Parathyroid adenoma (tissue), 2 donors: ENCODE results near the gene SMIM28.

ENCODE experiments used
- H2AFZ ChIP-seq: fragments of 300-600 bp; sonication (generic); one replicate; pipeline ENCODE4 v1.7.0; 2017; ENCODE audit warnings: antibody characterized with exemption, mild to moderate bottlenecking
- H3K27ac ChIP-seq: fragments of 300-600 bp; sonication (generic); one replicate; pipeline ENCODE4 v1.7.0; 2017
- H3K27me3 ChIP-seq: fragments of 300-600 bp; sonication (generic); one replicate; pipeline ENCODE4 v1.7.0; 2017; ENCODE audit warnings: low read length; ENCODE audit not compliant: control insufficient read depth, insufficient read depth
- H3K36me3 ChIP-seq: fragments of 300-600 bp; sonication (generic); one replicate; pipeline ENCODE4 v1.7.0; 2017; ENCODE audit warnings: low read length; ENCODE audit not compliant: control insufficient read depth, insufficient read depth
- H3K4me1 ChIP-seq: fragments of 300-600 bp; sonication (generic); one replicate; pipeline ENCODE4 v1.7.0; 2017; ENCODE audit warnings: control low read depth
- H3K4me2 ChIP-seq: fragments of 300-600 bp; sonication (generic); one replicate; pipeline ENCODE4 v1.7.0; 2017; ENCODE audit warnings: low read length
- H3K4me3 ChIP-seq: fragments of 300-600 bp; sonication (generic); one replicate; pipeline ENCODE4 v1.7.0; 2017; ENCODE audit warnings: low read depth, low read length
- H3K79me2 ChIP-seq: fragments of 300-600 bp; sonication (generic); one replicate; pipeline ENCODE4 v1.7.0; 2017; ENCODE audit warnings: control low read depth
- H3K9ac ChIP-seq: fragments of 300-600 bp; sonication (generic); one replicate; pipeline ENCODE4 v1.7.0; 2017; ENCODE audit warnings: mild to moderate bottlenecking
- H3K9me3 ChIP-seq: fragments of 300-600 bp; sonication (generic); one replicate; pipeline ENCODE4 v1.7.0; 2017; ENCODE audit warnings: low read length; ENCODE audit not compliant: control insufficient read depth
- TF ChIP-seq, protein P1 (sequence below): fragments of 300-600 bp; sonication (generic); IDR thresholded peaks from one replicate; pipeline ENCODE4 v1.7.0; 2017; ENCODE audit warnings: antibody characterized with exemption, mild to moderate bottlenecking
- donor health status: primary hyperparathyroidism.

Gene SMIM28

GRCh38 chr6:138410972-138411880 lies 33.5 kb downstream of the SMIM28 start:
- Histone ChIP-seq H2AFZ (no peak overlapping the region), H3K9ac (no peak overlapping the region), H3K36me3 (no peaks in the 10 kb centered on the region), H3K27me3 (no peaks in the 10 kb centered on the region), H3K9me3 (no peaks in the 10 kb centered on the region), H3K27ac (no peak overlapping the region), H3K4me1 (no peaks in the 10 kb centered on the region), H3K4me3 (no peak overlapping the region), H3K4me2 (no peak overlapping the region), H3K79me2 (no peaks in the 10 kb centered on the region)
- TF ChIP-seq, protein P1, sequence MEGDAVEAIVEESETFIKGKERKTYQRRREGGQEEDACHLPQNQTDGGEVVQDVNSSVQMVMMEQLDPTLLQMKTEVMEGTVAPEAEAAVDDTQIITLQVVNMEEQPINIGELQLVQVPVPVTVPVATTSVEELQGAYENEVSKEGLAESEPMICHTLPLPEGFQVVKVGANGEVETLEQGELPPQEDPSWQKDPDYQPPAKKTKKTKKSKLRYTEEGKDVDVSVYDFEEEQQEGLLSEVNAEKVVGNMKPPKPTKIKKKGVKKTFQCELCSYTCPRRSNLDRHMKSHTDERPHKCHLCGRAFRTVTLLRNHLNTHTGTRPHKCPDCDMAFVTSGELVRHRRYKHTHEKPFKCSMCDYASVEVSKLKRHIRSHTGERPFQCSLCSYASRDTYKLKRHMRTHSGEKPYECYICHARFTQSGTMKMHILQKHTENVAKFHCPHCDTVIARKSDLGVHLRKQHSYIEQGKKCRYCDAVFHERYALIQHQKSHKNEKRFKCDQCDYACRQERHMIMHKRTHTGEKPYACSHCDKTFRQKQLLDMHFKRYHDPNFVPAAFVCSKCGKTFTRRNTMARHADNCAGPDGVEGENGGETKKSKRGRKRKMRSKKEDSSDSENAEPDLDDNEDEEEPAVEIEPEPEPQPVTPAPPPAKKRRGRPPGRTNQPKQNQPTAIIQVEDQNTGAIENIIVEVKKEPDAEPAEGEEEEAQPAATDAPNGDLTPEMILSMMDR: no peak

DNA sequence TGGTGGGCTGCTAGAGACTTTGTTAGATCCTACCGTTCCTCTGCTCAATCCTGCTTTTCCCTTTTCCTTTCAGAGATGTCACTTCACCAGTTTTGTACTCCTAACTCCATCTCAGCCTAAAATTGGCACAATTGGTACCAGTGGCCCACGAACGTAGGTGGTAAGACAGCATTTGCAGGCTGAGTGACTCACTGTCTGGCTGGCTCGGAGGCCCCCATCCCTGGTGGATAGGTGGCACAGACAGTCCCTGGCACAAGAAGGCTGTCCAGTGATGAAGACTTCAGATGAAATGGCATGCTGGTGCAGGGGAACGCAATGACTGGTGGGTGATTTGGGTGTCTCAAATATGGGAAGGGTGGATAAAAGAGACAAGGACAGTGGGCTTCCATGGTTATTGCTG lies 37.4 kb downstream of the SMIM28 start:
- H3K4me1 ChIP-seq: no peaks in the 10 kb centered on the region
- H3K79me2 ChIP-seq: no peaks in the 10 kb centered on the region
- H3K4me2 ChIP-seq: no peak overlapping the region
- no peak overlapping the region for H3K4me3 ChIP-seq
- no peaks in the 10 kb centered on the region for H3K27me3 ChIP-seq
- no peak overlapping the region for H3K9ac ChIP-seq
- no peak overlapping the region for H3K27ac ChIP-seq
- H3K9me3 ChIP-seq: no peaks in the 10 kb centered on the region
- no peak overlapping the region for H2AFZ ChIP-seq
- TF ChIP-seq, protein P1: no peak
- no peaks in the 10 kb centered on the region for H3K36me3 ChIP-seq

DNA sequence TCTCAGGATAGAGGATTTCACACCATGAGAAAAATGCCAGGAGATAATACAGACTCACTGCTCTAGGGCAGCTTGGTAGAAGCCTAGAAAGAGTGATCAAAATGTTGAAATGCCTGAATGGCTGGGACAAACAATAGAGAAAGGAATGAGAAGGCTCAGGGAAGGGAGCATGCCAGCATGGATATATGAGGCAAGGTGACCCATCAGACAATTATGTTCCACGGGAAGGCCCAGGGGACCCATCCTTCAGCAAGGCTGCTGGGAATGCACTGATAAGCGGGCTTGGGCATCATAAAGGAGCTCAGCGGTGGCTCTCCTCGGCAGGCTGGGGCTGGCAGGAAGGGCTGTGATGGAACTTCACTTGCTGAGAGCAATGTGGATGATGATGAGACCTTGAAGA lies 38.5 kb downstream of the SMIM28 start:
- no peaks in the 10 kb centered on the region for H3K9me3 ChIP-seq
- H3K27me3 ChIP-seq: no peaks in the 10 kb centered on the region
- no peak overlapping the region for H2AFZ ChIP-seq
- no peak overlapping the region for H3K9ac ChIP-seq
- H3K4me3 ChIP-seq: no peak overlapping the region
- H3K4me2 ChIP-seq: no peak overlapping the region
- H3K4me1 ChIP-seq: no peaks in the 10 kb centered on the region
- no peak overlapping the region for H3K27ac ChIP-seq
- TF ChIP-seq, protein P1: no peak
- H3K36me3 ChIP-seq: no peaks in the 10 kb centered on the region
- H3K79me2 ChIP-seq: no peaks in the 10 kb centered on the region

DNA sequence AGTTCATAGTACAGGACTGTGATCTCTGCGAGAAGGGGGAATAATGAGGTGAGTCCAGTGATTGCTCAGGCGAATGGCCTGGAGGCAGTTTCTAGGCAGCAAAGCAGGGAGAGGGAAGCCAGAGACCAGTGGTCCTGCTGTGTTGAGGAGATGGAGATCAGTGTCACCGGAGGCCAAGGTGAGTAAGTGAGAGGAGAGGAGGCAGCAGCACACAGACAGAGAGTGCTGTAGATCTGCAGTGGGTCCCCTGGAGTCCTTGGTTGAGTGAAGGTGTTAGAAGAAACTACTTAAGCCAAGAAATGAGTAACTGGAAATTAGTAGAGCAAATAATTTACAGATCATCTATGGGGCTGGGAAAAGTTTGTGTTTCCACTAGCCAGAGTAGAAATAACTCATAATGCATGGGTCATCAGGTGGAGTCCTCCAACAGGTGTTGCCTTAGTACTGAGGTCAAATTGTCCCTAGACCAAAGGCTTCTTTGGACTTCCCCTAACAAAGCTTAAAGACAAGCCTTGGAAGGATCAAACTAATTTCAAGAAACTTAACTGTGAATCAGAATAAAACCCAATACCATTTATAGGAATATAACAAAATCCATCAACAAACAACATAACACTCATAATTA lies 39.9 kb downstream of the SMIM28 start:
- Histone ChIP-seq H3K79me2 (no peaks in the 10 kb centered on the region), H3K9ac (no peak overlapping the region), H3K4me3 (no peak overlapping the region), H3K27me3 (no peaks in the 10 kb centered on the region), H3K4me1 (no peaks in the 10 kb centered on the region), H3K27ac (no peak overlapping the region), H3K36me3 (no peaks in the 10 kb centered on the region), H3K4me2 (no peak overlapping the region), H2AFZ (no peak overlapping the region), H3K9me3 (no peaks in the 10 kb centered on the region)
- TF ChIP-seq, protein P1: no peak
